Sigmoid colon (tissue), 3 donors: ENCODE results near the gene CFAP57.

Source experiments
- POLR2A ChIP-seq, 2 donors: fragments of 450-650 bp; IDR thresholded peaks; one replicate each; pipeline ENCODE4 v1.6.1; 2016; ENCODE audit warnings: antibody characterized with exemption in 2 of 2, mild to moderate bottlenecking in 2 of 2, moderate library complexity in 2 of 2
- TF ChIP-seq, protein P1 (sequence below), 4 experiments: fragments of 450-650 bp in 3 of 4; fragments of 200-600 bp in 1 of 4; IDR thresholded peaks; one replicate each; pipeline ENCODE4 v1.5.1; 2016 to 2019; ENCODE audit warnings: antibody characterized with exemption in 4 of 4, mild to moderate bottlenecking in 3 of 4, moderate library complexity in 2 of 4

DNA sequence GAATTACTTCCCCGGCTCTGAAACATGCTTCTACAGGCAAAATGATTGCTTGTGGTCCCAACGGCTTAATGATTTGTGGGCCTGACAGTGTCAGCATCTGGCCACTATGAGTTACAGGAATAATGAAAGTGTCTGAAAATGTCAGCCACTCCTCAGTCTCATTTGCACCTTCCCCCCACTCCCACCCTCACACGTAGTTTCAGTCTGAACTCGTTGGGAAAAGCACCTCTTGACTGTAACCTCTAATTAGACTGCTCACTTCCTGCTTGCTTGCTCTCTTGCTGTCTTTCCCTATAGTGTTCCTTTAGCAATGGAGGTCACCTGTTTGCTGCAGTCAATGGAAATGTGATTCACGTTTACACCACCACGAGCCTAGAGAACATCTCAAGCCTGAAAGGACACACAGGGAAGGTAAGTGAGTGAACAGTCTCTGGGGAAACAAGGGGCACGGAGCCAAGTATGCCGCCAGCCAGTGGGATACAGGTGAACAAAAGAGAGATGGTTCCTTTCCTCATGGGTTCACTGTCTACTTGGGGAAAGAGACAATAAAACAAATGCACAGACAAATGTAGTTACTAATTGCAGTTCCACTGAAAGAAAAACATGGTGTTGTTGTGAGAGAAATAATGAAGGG, 27.1 kb downstream of the CFAP57 start:
- TF ChIP-seq POLR2A (IDR thresholded peaks at IDR 0.05) = no peak
- TF ChIP-seq, protein P1, sequence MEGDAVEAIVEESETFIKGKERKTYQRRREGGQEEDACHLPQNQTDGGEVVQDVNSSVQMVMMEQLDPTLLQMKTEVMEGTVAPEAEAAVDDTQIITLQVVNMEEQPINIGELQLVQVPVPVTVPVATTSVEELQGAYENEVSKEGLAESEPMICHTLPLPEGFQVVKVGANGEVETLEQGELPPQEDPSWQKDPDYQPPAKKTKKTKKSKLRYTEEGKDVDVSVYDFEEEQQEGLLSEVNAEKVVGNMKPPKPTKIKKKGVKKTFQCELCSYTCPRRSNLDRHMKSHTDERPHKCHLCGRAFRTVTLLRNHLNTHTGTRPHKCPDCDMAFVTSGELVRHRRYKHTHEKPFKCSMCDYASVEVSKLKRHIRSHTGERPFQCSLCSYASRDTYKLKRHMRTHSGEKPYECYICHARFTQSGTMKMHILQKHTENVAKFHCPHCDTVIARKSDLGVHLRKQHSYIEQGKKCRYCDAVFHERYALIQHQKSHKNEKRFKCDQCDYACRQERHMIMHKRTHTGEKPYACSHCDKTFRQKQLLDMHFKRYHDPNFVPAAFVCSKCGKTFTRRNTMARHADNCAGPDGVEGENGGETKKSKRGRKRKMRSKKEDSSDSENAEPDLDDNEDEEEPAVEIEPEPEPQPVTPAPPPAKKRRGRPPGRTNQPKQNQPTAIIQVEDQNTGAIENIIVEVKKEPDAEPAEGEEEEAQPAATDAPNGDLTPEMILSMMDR (IDR thresholded peaks at IDR 0.05) = no peak
